GM21447 (cell line): Measurements from ENCODE around the gene C2CD2.
"Not testable (repeated sequence)": the region's sequence is repeated elsewhere in the genome, so short reads cannot be mapped to it uniquely, and the experiment has no call there.

Experiments used
- ATAC-seq: cut with Tn5 transposase; IDR thresholded peaks from one replicate; pipeline ENCODE4 v1.9.1; 2021; ENCODE audit not compliant: unreplicated experiment

The C2CD2 gene

GRCh38 chr21:41953831-41954653 is at the start of gene C2CD2:
TSS of gene C2CD2 (minus strand) at chr21:41954018. CDS start at chr21:41953648, 370 bp downstream.
- ATAC-seq: no peak

DNA sequence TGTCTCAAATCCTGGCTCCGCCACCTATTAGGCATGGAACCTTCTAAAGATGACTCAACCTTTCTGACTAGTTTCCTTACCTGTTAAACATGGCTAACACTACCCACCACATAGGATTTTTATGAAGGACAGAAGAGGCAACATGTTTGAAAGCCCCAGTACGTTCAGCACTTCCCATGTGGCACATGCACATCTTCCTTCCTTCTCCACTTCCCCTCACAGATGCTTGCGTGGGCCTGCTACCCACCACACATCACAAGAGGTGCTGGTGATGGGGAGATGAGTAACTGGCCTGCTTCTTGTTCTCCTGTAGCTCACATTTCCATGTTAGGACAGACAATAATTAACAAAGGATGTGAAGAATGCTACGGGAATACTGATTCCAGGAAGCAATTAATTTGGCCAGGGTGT is 49.2 kb upstream of the C2CD2 start:
- ATAC-seq: no peak

DNA sequence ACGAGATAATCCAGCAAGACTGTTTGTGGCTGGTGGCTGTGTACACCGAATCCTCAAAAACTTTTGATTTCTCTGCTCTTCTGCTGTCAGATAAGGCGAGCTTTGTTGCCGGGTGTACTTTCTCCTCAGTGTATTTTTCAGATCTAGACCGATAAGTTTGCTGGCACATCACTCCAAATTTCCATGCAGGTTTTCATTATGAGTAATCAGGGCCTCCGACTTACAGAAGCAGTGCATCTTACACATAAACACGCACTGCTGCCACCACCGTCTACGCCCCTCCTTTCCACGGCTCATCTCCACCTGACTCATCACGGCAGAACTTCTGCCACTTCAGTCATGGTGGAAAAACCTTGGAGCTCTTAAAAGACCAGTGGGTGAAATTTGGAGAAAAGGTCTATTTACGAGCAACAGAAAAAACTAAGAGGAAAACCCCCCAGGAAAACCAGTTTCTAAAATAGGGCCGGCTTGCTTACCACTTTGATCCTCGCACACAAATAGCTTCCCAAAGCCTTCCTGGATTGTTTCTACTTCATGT is 48.7 kb upstream of the C2CD2 start:
- ATAC-seq: peak; percentile 90

DNA sequence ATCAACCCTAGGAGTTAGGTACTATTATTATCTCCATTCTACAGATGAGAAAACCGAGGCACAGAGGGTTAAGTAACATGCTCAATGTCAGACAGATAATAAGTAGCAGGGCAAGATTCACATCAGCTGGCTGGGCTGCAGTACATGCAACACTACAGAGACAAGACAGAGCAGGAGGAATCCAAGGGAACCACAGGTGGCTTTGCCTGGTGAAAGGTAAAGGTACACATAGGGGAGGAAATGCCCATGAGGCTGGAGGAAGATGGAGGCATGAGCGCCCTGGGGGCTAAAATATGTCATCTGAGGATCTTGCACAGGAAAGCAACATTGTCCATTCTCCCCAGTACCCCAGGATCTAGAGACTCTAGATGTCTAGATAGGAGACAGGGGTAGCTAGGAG is 48.0 kb upstream of the C2CD2 start:
- ATAC-seq: no peak

GRCh38 chr21:42000908-42001307 is 47.1 kb upstream of the C2CD2 start:
- no peak for ATAC-seq

DNA sequence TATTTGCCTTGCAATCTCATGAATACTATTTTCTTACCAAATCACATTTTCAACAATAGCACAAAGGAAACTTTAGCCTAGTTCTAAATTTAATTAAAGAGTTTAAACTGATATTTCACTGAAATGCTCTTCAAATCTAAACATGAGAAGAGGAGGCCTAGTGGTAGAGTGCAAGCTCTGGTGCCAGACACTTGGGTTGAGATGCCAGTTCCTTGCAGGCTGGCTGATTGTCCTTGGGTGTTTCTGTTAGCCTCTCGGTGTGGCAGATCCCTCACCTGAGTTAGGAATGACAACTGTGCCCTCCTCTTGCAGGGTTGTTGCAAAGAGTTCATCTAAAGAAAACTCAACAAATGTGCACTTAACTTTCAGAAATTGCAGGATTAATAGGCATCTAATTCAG is 43.8 kb upstream of the C2CD2 start:
- ATAC-seq: no peak

- no peak for ATAC-seq
Observed at GRCh38 chr21:41995577-41995976, 41.8 kb upstream of the C2CD2 start.

DNA sequence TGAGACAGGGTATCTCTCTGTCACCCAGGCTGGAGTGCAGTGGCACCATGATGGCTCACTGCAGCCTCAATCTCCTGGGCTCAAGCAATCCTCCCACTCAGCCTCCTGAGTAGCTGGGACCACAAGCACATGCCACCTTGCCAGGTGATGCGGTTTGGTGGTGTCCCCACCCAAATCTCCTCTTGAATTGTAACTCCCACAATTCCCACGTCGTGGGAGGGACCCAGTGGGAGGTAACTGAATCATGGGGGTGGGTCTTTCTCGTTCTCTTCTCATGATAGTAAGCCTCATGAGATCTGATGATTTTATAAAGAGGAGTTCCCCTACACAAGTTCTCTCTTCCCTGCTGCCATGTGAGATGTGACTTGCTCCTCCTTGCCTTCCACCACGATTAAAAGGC is 40.8 kb upstream of the C2CD2 start:
- ATAC-seq: not testable (repeated sequence)

- no peak for ATAC-seq
Observed at GRCh38 chr21:41993744-41994143, 39.9 kb upstream of the C2CD2 start.

DNA sequence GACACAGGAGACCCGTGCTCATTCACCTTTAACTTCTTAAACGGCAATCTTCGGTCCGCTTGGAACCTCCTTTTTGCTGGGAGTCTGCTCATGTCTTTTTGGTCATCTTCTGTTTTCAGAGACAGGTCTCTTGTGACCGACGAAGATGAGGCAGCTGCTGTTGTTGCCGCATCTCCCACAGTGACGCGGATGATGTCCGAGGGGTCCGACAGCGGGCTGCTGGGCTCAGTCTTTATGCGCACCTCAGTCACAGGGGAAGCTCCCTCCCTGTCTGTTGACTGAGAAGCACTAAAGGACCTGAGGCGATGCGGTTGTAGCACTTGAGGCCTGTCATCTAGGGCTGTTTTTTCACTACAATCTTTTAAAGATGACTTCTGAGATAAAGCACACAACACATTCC is 38.8 kb upstream of the C2CD2 start:
- ATAC-seq: no peak

DNA sequence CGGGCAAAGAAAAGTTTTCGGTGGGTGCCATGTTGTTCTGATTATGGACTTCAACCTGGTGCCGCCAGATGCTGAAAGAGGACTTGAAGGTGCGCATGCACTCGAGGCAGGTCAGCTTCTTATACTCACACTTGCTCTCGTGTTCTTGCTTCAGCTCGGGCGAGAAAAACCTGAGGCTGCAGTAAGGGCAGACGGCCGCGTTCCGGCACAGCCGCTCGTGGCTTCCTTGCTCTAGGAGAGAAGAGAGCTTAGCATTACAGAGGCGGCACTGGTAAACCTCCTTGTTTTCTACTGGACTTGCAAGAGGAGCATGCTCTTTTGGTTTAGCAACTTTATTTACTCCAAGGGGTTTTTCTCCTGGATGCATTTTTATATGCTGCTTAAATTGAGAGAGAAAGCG is 37.8 kb upstream of the C2CD2 start:
- no peak for ATAC-seq

DNA sequence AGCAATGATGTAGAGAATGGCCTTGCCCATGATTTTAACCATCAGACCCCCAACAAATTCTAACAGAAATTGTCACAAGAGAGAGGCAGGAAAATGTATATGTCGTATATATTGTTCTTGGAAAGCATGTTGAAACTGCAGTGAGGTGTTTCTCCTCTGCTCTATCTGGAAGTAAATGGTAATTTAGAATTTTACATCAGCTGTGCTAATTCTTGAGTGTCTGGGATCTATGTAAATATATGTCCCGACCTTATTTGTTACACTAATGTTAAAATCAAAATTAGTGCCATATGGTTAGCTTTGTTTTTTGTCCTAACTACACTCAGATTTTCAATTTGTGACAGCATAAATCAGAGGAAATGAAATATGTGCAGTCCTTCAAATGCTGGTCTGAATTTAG is 35.9 kb upstream of the C2CD2 start:
- ATAC-seq: no peak

DNA sequence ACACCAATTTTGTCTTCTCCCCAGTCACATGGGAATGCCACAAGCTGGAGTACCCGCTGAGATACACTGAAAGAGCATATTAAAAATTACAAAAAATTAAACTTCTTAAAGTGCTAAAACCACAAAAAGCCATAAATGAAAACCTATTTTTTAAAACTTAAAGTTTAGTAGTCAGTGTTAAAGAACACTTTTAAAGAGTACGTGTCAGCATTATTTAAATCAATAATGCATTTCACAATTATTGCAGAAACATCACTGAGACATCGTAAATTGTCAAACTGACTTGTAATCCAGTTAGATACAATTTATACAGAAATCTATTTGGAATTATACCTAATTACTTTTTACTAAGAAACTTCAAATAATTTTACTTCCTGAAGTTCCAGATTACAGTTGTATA is 33.5 kb upstream of the C2CD2 start:
- no peak for ATAC-seq

- ATAC-seq: no peak
Observed at GRCh38 chr21:41985662-41986416, 32.0 kb upstream of the C2CD2 start.

DNA sequence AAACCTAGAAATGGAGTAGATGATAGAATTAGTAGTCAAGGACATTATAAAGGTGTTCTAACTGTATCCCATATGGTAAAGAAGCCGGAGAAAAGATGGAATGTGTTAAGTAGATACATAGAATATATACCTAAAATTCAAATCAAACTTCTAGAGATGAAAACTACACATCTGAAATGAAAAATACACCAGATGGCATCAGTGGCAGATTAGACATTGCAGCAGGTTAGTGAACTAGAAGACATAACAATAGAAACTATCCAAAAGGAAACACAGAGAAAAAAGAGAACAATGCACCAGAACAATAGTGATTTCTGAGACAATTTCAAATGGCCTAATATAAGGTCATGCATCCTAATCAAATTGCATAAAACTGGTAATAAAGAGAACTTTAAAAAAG is 29.4 kb upstream of the C2CD2 start:
- ATAC-seq: no peak

- no peak for ATAC-seq
Observed at GRCh38 chr21:41980561-41980960, 26.7 kb upstream of the C2CD2 start.

GRCh38 chr21:41979751-41980369 is 26.0 kb upstream of the C2CD2 start:
- ATAC-seq: no peak

- no peak for ATAC-seq
Observed at GRCh38 chr21:41979335-41979734, 25.5 kb upstream of the C2CD2 start.

DNA sequence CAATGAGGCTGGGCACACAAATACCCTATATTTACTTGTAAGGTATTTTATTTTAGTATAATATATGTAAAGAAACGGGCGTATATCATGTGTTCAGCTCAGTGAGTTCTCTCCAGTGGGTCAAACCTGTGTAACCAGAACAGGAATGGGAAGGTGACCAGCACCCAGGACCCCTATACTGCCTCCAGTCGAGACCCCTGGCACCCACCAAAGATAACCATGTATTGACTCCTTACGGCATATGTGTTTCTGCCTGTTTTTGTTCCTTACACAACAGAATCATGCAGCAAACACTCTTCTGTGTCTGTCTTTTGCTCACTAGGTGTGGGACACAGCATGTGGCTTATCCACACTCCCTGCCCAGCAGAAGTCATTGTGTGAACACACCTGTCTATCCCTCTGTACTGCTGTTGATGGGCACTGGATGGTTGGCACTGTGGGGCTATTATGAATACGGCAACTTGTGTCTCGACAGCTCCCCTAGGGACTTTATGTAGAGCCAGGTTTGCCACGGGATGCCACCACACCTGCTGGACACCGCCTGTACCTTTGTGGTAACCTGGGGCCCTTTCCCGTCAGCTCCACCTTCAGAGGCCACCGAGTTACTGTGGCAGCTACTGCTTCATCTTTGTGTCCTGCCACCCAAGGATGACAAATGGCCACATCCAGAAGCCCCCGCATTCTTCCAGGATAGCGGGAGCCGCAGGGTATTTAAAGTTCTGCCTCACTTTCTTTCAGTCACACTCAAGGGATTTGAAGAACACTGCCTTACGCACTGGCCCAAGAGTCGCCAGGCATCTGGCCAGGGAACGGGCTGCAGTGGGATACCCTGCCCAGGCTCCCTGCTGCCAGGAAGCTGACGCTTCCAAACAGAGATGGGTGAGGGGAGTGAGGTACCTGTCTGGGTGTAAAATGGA is 23.5 kb upstream of the C2CD2 start:
- ATAC-seq: no peak

- ATAC-seq: no peak
Observed at GRCh38 chr21:41976611-41977010, 22.8 kb upstream of the C2CD2 start.
